GM23338 (cell line): ENCODE data around the gene UBE3C.

Source experiments
- CREB1 ChIP-seq: fragments of 250-450 bp; sonication (Bioruptor Pico); IDR thresholded peaks from 2 replicates; pipeline ENCODE4 v1.5.0; 2020; ENCODE audit warnings: low read depth, mild to moderate bottlenecking, moderate library complexity
- CTCF ChIP-seq, 2 experiments: fragments of 200-600 bp in 1 of 2; sonication (generic) in 1 of 2; conservative IDR thresholded peaks; 2 replicates each; pipeline versions ENCODE4 v1.5.1 to v1.6.1; 2016 to 2017; ENCODE audit warnings: antibody characterized with exemption in 2 of 2, low read depth in 2 of 2, mild to moderate bottlenecking in 2 of 2, moderate library complexity in 1 of 2
- ETS1 ChIP-seq: IDR thresholded peaks from 2 replicates; pipeline ENCODE4 v1.6.1; 2016; ENCODE audit warnings: antibody characterized with exemption
- EZH2 ChIP-seq: fragments of 200-600 bp; sonication (generic); IDR thresholded peaks from one replicate; pipeline ENCODE4 v1.8.0; 2017; ENCODE audit warnings: antibody characterized with exemption, mild to moderate bottlenecking, low read depth; ENCODE audit not compliant: unreplicated experiment
- EZH2phosphoT487 ChIP-seq: fragments of 200-600 bp; sonication (generic); IDR thresholded peaks from one replicate; pipeline ENCODE4 v1.8.1; 2018; ENCODE audit warnings: antibody characterized with exemption; ENCODE audit not compliant: unreplicated experiment
- JUNB ChIP-seq: IDR thresholded peaks from one replicate; pipeline ENCODE4 v1.6.1; 2016; ENCODE audit warnings: antibody characterized with exemption; ENCODE audit not compliant: unreplicated experiment
- NANOG ChIP-seq: IDR thresholded peaks from 2 replicates; pipeline ENCODE4 v1.6.1; 2016; ENCODE audit warnings: antibody characterized with exemption, borderline replicate concordance
- POLR2AphosphoS5 ChIP-seq: IDR thresholded peaks from 2 replicates; pipeline ENCODE4 v1.6.1; 2016; ENCODE audit warnings: antibody characterized with exemption, low read depth
- REST ChIP-seq: IDR thresholded peaks from one replicate; pipeline ENCODE4 v1.6.1; 2018; ENCODE audit warnings: antibody characterized with exemption; ENCODE audit not compliant: unreplicated experiment
- STAT1 ChIP-seq: IDR thresholded peaks from one replicate; pipeline ENCODE4 v1.6.1; 2016; ENCODE audit warnings: antibody characterized with exemption; ENCODE audit not compliant: unreplicated experiment
- ZNF114 ChIP-seq: fragments of 250-450 bp; sonication (Bioruptor Pico); IDR thresholded peaks from 2 replicates; pipeline ENCODE4 v1.5.0; 2020; ENCODE audit warnings: mild to moderate bottlenecking, moderate library complexity
- ZNF331 ChIP-seq: fragments of 250-450 bp; sonication (Bioruptor Pico); IDR thresholded peaks from 2 replicates; pipeline ENCODE4 v1.5.0; 2020; ENCODE audit warnings: low read depth, mild to moderate bottlenecking, moderate library complexity
- ZNF462 ChIP-seq: fragments of 250-450 bp; sonication (Bioruptor Pico); IDR thresholded peaks from 2 replicates; pipeline ENCODE4 v1.5.0; 2020; ENCODE audit warnings: mild to moderate bottlenecking, moderate library complexity

- TF ChIP-seq EZH2, result no peak
- no peak for TF ChIP-seq CTCF (conservative IDR thresholded peaks at IDR 0.05; ENCODE audit: low read depth in 2 of 2)
- no peak for TF ChIP-seq POLR2AphosphoS5
- TF ChIP-seq CREB1 (CRISPR knock-in tag), result no peak
- TF ChIP-seq EZH2phosphoT487, result no peak
- TF ChIP-seq REST, result no peak
- no peak for TF ChIP-seq ETS1
- no peak for TF ChIP-seq JUNB
- TF ChIP-seq ZNF331, result no peak
- no peak for TF ChIP-seq ZNF114 (CRISPR knock-in tag)
- no peak for TF ChIP-seq STAT1
- TF ChIP-seq NANOG, result no peak
- TF ChIP-seq ZNF462 (CRISPR knock-in tag), result no peak
Measured at GRCh38 chr7:157113607-157114006, 25.1 kb upstream of the UBE3C start.
